ENCODE measurements around the gene FAM53A. TPM values are rescaled to one million over a fixed set of nuclear protein-coding genes. Genes with fewer than 3 reads are reported as not detected.

FAM53A gene
- polyA plus RNA-seq, 6 donors from 2014 or later: 1.5 to 2.9 (median 2.4) TPM

- Mint-ChIP-seq H3K4me3 (no peak overlapping the region), H3K36me3 (no peaks in the 10 kb centered on the region), H3K27me3 (no peaks in the 10 kb centered on the region), H3K27ac (peak overlapping the region in 1 of 6 donors; percentile 10), H3K4me1 (no peaks in the 10 kb centered on the region), H3K9me3 (no peaks in the 10 kb centered on the region)
- ATAC-seq (ENCODE audit: low read depth in 2 of 2): no peak
- no peak for DNase-seq
Measured at GRCh38 chr4:1656132-1656531, 28.0 kb downstream of the FAM53A start.

GRCh38 chr4:1655676-1656075 lies 28.4 kb downstream of the FAM53A start:
- Mint-ChIP-seq H3K36me3 (no peaks in the 10 kb centered on the region), H3K27me3 (no peaks in the 10 kb centered on the region), H3K9me3 (no peaks in the 10 kb centered on the region), H3K4me3 (no peak overlapping the region), H3K27ac (no peak overlapping the region), H3K4me1 (no peaks in the 10 kb centered on the region)
- DNase-seq: no peak
- no peak for ATAC-seq (ENCODE audit: low read depth in 2 of 2)

GRCh38 chr4:1655081-1655480 lies 29.0 kb downstream of the FAM53A start:
- no peaks in the 10 kb centered on the region for H3K36me3 Mint-ChIP-seq
- no peak for ATAC-seq (ENCODE audit: low read depth in 2 of 2)

GRCh38 chr4:1654216-1654955 lies 29.7 kb downstream of the FAM53A start:
- Mint-ChIP-seq H3K27me3 (no peaks in the 10 kb centered on the region), H3K27ac (peak overlapping the region in 1 of 6 donors; percentile 54), H3K4me1 (no peaks in the 10 kb centered on the region), H3K9me3 (no peaks in the 10 kb centered on the region), H3K4me3 (no peak overlapping the region), H3K36me3 (no peaks in the 10 kb centered on the region)
- ATAC-seq (ENCODE audit: low read depth in 2 of 2) (no peak), DNase-seq (no peak)

More at GRCh38 chr4:1655081-1655480, 29.0 kb downstream of the FAM53A start:
- no peak for DNase-seq
- Mint-ChIP-seq H3K9me3 (no peaks in the 10 kb centered on the region), H3K27me3 (no peaks in the 10 kb centered on the region), H3K4me1 (no peaks in the 10 kb centered on the region), H3K27ac (no peak overlapping the region), H3K4me3 (no peak overlapping the region)

- ATAC-seq (ENCODE audit: low read depth in 2 of 2) (no peak), DNase-seq (no peak)
- no peaks in the 10 kb centered on the region for H3K27me3 Mint-ChIP-seq
- H3K4me1 Mint-ChIP-seq: no peaks in the 10 kb centered on the region
- no peaks in the 10 kb centered on the region for H3K36me3 Mint-ChIP-seq
- H3K27ac Mint-ChIP-seq: no peak overlapping the region
- H3K9me3 Mint-ChIP-seq: no peaks in the 10 kb centered on the region
- no peak overlapping the region for H3K4me3 Mint-ChIP-seq
Measured at GRCh38 chr4:1653776-1654175, 30.3 kb downstream of the FAM53A start.

GRCh38 chr4:1652088-1652487 lies 32.0 kb downstream of the FAM53A start:
- Mint-ChIP-seq H3K36me3 (no peaks in the 10 kb centered on the region), H3K4me1 (peaks cover 0 to 3% (median 2%) of the 10 kb centered on the region in 3 donors), H3K27ac (no peak overlapping the region), H3K4me3 (no peak overlapping the region), H3K27me3 (no peaks in the 10 kb centered on the region), H3K9me3 (no peaks in the 10 kb centered on the region)
- ATAC-seq (ENCODE audit: low read depth in 2 of 2) (no peak), DNase-seq (no peak)

GRCh38 chr4:1651609-1652008 lies 32.5 kb downstream of the FAM53A start:
- ATAC-seq (ENCODE audit: low read depth in 2 of 2) (no peak), DNase-seq (no peak)
- H3K4me3 Mint-ChIP-seq: no peak overlapping the region
- no peaks in the 10 kb centered on the region for H3K27me3 Mint-ChIP-seq
- no peaks in the 10 kb centered on the region for H3K9me3 Mint-ChIP-seq
- peaks cover 0 to 3% (median 2%) of the 10 kb centered on the region in 3 donors for H3K4me1 Mint-ChIP-seq
- H3K36me3 Mint-ChIP-seq: no peaks in the 10 kb centered on the region
- H3K27ac Mint-ChIP-seq: no peak overlapping the region

- H3K36me3 Mint-ChIP-seq: no peaks in the 10 kb centered on the region
- H3K27me3 Mint-ChIP-seq: no peaks in the 10 kb centered on the region
- no peak for DNase-seq
- ATAC-seq (ENCODE audit: low read depth in 2 of 2): no peak
- H3K27ac Mint-ChIP-seq: no peak overlapping the region
- no peaks in the 10 kb centered on the region for H3K9me3 Mint-ChIP-seq
- peaks cover 0 to 3% (median 2%) of the 10 kb centered on the region in 3 donors for H3K4me1 Mint-ChIP-seq
- H3K4me3 Mint-ChIP-seq: no peak overlapping the region
Measured at GRCh38 chr4:1648962-1649361, 35.2 kb downstream of the FAM53A start.

- DNase-seq (no peak), ATAC-seq (ENCODE audit: low read depth in 2 of 2) (no peak)
- Mint-ChIP-seq H3K27me3 (no peaks in the 10 kb centered on the region), H3K4me1 (peaks cover 0 to 3% (median 2%) of the 10 kb centered on the region in 3 donors), H3K9me3 (no peaks in the 10 kb centered on the region), H3K36me3 (no peaks in the 10 kb centered on the region), H3K27ac (peak overlapping the region in 1 of 6 donors; percentile 85), H3K4me3 (no peak overlapping the region)
Measured at GRCh38 chr4:1647432-1647831, 36.7 kb downstream of the FAM53A start.

- H3K27me3 Mint-ChIP-seq: no peaks in the 10 kb centered on the region
- H3K36me3 Mint-ChIP-seq: no peaks in the 10 kb centered on the region
- DNase-seq (no peak), ATAC-seq (ENCODE audit: low read depth in 2 of 2) (no peak)
- no peak overlapping the region for H3K4me3 Mint-ChIP-seq
- H3K9me3 Mint-ChIP-seq: no peaks in the 10 kb centered on the region
- H3K27ac Mint-ChIP-seq: no peak overlapping the region
- peaks cover 0 to 3% (median 2%) of the 10 kb centered on the region in 3 donors for H3K4me1 Mint-ChIP-seq
Measured at GRCh38 chr4:1646690-1647089, 37.4 kb downstream of the FAM53A start.

- Mint-ChIP-seq H3K27me3 (no peaks in the 10 kb centered on the region), H3K27ac (no peak overlapping the region)
- ATAC-seq (ENCODE audit: low read depth in 2 of 2): no peak
Measured at GRCh38 chr4:1644891-1645657, 39.0 kb downstream of the FAM53A start.

GRCh38 chr4:1643971-1644735 lies 40.0 kb downstream of the FAM53A start:
- no peak overlapping the region for H3K4me3 Mint-ChIP-seq
- DNase-seq (no peak), ATAC-seq (ENCODE audit: low read depth in 2 of 2) (no peak)
- no peaks in the 10 kb centered on the region for H3K36me3 Mint-ChIP-seq
- H3K9me3 Mint-ChIP-seq: no peaks in the 10 kb centered on the region
- H3K4me1 Mint-ChIP-seq: peaks cover 0 to 3% (median 2%) of the 10 kb centered on the region in 3 donors
- no peaks in the 10 kb centered on the region for H3K27me3 Mint-ChIP-seq
- H3K27ac Mint-ChIP-seq: no peak overlapping the region

More at GRCh38 chr4:1644891-1645657, 39.0 kb downstream of the FAM53A start:
- no peaks in the 10 kb centered on the region for H3K9me3 Mint-ChIP-seq
- H3K36me3 Mint-ChIP-seq: no peaks in the 10 kb centered on the region
- no peak overlapping the region for H3K4me3 Mint-ChIP-seq
- DNase-seq: no peak
- peaks cover 0 to 3% (median 2%) of the 10 kb centered on the region in 3 donors for H3K4me1 Mint-ChIP-seq

GRCh38 chr4:1642196-1642951 lies 41.7 kb downstream of the FAM53A start:
- DNase-seq (no peak), ATAC-seq (ENCODE audit: low read depth in 2 of 2) (no peak)
- Mint-ChIP-seq H3K4me3 (peak overlapping the region in 1 of 8 donors; percentile 61), H3K9me3 (no peaks in the 10 kb centered on the region), H3K27ac (no peak overlapping the region), H3K27me3 (no peaks in the 10 kb centered on the region), H3K4me1 (no peaks in the 10 kb centered on the region), H3K36me3 (no peaks in the 10 kb centered on the region)

Measured in naive B cell (primary cell).